GM12878 (cell line): Measurements from ENCODE around the gene PPP1R15A. TPM values are rescaled to one million over a fixed set of nuclear protein-coding genes. Genes with fewer than 3 reads are reported as not detected.

ENCODE experiments used
- CBX5 ChIP-seq: sonication (generic); IDR thresholded peaks from 2 replicates; pipeline ENCODE4 v1.6.1; 2016; ENCODE audit warnings: low read depth, moderate library complexity, mild to moderate bottlenecking, inconsistent platforms
- EP300 ChIP-seq, 2 experiments: fragments of 150-350 bp in 1 of 2; IDR thresholded peaks; 2 replicates each; pipeline ENCODE4 v1.6.1; 2011 to 2012; ENCODE audit warnings: low read depth in 2 of 2, low read length in 2 of 2, borderline replicate concordance in 1 of 2, improper control_type of control experiment in 1 of 2, inconsistent platforms in 1 of 2; ENCODE audit not compliant: control insufficient read depth in 1 of 2
- HDAC6 ChIP-seq: fragments of 200-600 bp; sonication (generic); IDR thresholded peaks from one replicate; pipeline ENCODE4 v1.8.0; 2017; ENCODE audit warnings: antibody characterized with exemption; ENCODE audit not compliant: unreplicated experiment
- HDGF ChIP-seq: fragments of 450-650 bp; IDR thresholded peaks from 2 replicates; pipeline ENCODE4 v1.6.1; 2016; ENCODE audit warnings: antibody characterized with exemption
- IRF4 ChIP-seq: IDR thresholded peaks from 2 replicates; pipeline ENCODE4 v1.6.1; 2011; ENCODE audit warnings: low read depth, low read length
- MTA3 ChIP-seq: IDR thresholded peaks from 2 replicates; pipeline ENCODE4 v1.6.1; 2012; ENCODE audit warnings: low read length, inconsistent platforms, borderline replicate concordance
- NFYA ChIP-seq: IDR thresholded peaks from 2 replicates; pipeline ENCODE4 v1.6.1; 2011; ENCODE audit warnings: low read depth, mild to moderate bottlenecking, low read length, improper control_type of control experiment, borderline replicate concordance
- NR2F1 ChIP-seq: fragments of 450-650 bp; conservative IDR thresholded peaks from 2 replicates; pipeline ENCODE4 v1.6.1; 2017; ENCODE audit warnings: mild to moderate bottlenecking
- PAX5 ChIP-seq: IDR thresholded peaks from 2 replicates; pipeline ENCODE4 v1.6.1; 2011; ENCODE audit warnings: low read depth, low read length, borderline replicate concordance
- POLR2AphosphoS2 ChIP-seq: IDR thresholded peaks from 2 replicates; pipeline ENCODE4 v1.6.1; 2011; ENCODE audit warnings: low read depth, mild to moderate bottlenecking, low read length, improper control_type of control experiment, moderate library complexity
- SIN3A ChIP-seq: IDR thresholded peaks from 2 replicates; pipeline ENCODE4 v1.6.1; 2012; ENCODE audit warnings: low read depth, low read length, improper control_type of control experiment
- SREBF1 ChIP-seq: IDR thresholded peaks from 2 replicates; pipeline ENCODE4 v1.6.1; 2012; ENCODE audit warnings: mild to moderate bottlenecking, low read length
- SUPT20H ChIP-seq: IDR thresholded peaks from 2 replicates; pipeline ENCODE4 v1.6.1; 2011; ENCODE audit warnings: low read depth, mild to moderate bottlenecking, low read length, moderate library complexity, borderline replicate concordance; ENCODE audit not compliant: control insufficient read depth
- SUZ12 ChIP-seq: fragments of 200-600 bp; sonication (generic); IDR thresholded peaks from one replicate; pipeline ENCODE4 v1.6.1; 2018; ENCODE audit warnings: antibody characterized with exemption, mild to moderate bottlenecking; ENCODE audit not compliant: unreplicated experiment
- ZSCAN29 ChIP-seq: fragments of 450-650 bp; IDR thresholded peaks from 2 replicates; pipeline ENCODE4 v1.6.1; 2017; ENCODE audit warnings: mild to moderate bottlenecking, moderate library complexity
- polyA plus RNA-seq, 11 experiments: library from polyadenylated mRNA; depleted of rRNA in 4 of 11; unstranded in 6 of 11; stranded (reverse) in 5 of 11; fragments of >200 nt; fragmentation: Nextera tagmentation in 4 of 11; fragmentation: Illumina TruSeq in 1 of 11; extraction: Ambion mirVana in 4 of 11; extraction: Trizol in 1 of 11; gene quantifications; 1 replicate in 1 of 11; 2 replicates in 10 of 11; pipeline versions ENCODE4 v1.2.1 to v1.2.3, GENCODE V29; 2011 to 2016; ENCODE audit warnings: inconsistent platforms in 2 of 11, missing spikeins in 2 of 11, low read depth in 1 of 11
- total RNA-seq, 4 experiments: library from RNA; depleted of rRNA in 3 of 4; stranded (reverse); fragments of >200 nt in 3 of 4; fragmentation: Illumina TruSeq in 1 of 4; extraction: Trizol in 1 of 4; gene quantifications; 2 replicates each; pipeline versions ENCODE4 v1.2.1 to v1.2.3, GENCODE V29; 2013 to 2021
- TF ChIP-seq, protein P1 (sequence below): IDR thresholded peaks from 2 replicates; pipeline ENCODE4 v1.6.1; 2012; ENCODE audit warnings: low read length, inconsistent platforms
- TF ChIP-seq, protein P2 (sequence below): IDR thresholded peaks from 2 replicates; pipeline ENCODE4 v1.6.1; 2011; ENCODE audit warnings: mild to moderate bottlenecking, low read depth, low read length, moderate library complexity; ENCODE audit not compliant: insufficient replicate concordance
- TF ChIP-seq, protein P3 (sequence below): fragments of 450-650 bp; IDR thresholded peaks from 2 replicates; pipeline ENCODE4 v1.6.1; 2018; ENCODE audit warnings: mild to moderate bottlenecking, low read depth, moderate library complexity; ENCODE audit not compliant: partially characterized antibody
- TF ChIP-seq, protein P4 (sequence below): fragments of 450-650 bp; formaldehyde crosslinking; IDR thresholded peaks from 2 replicates; pipeline ENCODE4 v1.4.0; 2020; ENCODE audit warnings: mild to moderate bottlenecking, moderate library complexity
- TF ChIP-seq, protein P5 (sequence below): fragments of 450-650 bp; IDR thresholded peaks from 2 replicates; pipeline ENCODE4 v1.6.1; 2017; ENCODE audit warnings: mild to moderate bottlenecking

PPP1R15A gene
- total and polyA plus RNA-seq, 10 of the 15 experiments (the other 5 are each of a cell fraction or from before 2014, with no cell fraction given): 0.68 to 50.8 (median 27.7) TPM

DNA sequence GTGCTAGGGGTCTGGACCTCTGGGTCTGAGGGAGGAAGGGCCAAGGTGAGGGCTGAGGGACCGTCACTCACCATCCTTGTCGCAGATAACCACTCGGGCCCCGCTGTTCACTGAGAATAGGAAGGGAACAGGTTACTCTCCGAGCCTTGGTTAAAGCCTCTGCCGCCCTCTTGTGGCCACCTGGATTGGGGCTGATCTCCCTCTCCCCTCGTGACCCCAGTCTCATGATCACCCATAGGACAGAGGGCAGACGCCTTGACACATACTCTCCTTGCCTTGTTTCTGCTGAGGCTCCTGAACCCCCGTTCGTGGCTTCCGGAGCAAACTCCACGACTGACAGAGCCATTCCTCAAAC lies 36.5 kb upstream of the PPP1R15A start (continued):
- TF ChIP-seq, protein P1, sequence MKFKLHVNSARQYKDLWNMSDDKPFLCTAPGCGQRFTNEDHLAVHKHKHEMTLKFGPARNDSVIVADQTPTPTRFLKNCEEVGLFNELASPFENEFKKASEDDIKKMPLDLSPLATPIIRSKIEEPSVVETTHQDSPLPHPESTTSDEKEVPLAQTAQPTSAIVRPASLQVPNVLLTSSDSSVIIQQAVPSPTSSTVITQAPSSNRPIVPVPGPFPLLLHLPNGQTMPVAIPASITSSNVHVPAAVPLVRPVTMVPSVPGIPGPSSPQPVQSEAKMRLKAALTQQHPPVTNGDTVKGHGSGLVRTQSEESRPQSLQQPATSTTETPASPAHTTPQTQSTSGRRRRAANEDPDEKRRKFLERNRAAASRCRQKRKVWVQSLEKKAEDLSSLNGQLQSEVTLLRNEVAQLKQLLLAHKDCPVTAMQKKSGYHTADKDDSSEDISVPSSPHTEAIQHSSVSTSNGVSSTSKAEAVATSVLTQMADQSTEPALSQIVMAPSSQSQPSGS: no peak
- no peak for TF ChIP-seq CBX5
- no peak for TF ChIP-seq HDAC6
- peak; percentile 92 for TF ChIP-seq NR2F1
- TF ChIP-seq, protein P2, sequence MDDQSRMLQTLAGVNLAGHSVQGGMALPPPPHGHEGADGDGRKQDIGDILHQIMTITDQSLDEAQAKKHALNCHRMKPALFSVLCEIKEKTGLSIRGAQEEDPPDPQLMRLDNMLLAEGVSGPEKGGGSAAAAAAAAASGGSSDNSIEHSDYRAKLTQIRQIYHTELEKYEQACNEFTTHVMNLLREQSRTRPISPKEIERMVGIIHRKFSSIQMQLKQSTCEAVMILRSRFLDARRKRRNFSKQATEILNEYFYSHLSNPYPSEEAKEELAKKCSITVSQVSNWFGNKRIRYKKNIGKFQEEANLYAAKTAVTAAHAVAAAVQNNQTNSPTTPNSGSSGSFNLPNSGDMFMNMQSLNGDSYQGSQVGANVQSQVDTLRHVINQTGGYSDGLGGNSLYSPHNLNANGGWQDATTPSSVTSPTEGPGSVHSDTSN: peak; percentile 9
- peak; percentile 71; the same call in 1 of the 2 replicates for TF ChIP-seq POLR2AphosphoS2
- TF ChIP-seq SUZ12: no peak
- no peak for TF ChIP-seq SUPT20H
- TF ChIP-seq, protein P3, sequence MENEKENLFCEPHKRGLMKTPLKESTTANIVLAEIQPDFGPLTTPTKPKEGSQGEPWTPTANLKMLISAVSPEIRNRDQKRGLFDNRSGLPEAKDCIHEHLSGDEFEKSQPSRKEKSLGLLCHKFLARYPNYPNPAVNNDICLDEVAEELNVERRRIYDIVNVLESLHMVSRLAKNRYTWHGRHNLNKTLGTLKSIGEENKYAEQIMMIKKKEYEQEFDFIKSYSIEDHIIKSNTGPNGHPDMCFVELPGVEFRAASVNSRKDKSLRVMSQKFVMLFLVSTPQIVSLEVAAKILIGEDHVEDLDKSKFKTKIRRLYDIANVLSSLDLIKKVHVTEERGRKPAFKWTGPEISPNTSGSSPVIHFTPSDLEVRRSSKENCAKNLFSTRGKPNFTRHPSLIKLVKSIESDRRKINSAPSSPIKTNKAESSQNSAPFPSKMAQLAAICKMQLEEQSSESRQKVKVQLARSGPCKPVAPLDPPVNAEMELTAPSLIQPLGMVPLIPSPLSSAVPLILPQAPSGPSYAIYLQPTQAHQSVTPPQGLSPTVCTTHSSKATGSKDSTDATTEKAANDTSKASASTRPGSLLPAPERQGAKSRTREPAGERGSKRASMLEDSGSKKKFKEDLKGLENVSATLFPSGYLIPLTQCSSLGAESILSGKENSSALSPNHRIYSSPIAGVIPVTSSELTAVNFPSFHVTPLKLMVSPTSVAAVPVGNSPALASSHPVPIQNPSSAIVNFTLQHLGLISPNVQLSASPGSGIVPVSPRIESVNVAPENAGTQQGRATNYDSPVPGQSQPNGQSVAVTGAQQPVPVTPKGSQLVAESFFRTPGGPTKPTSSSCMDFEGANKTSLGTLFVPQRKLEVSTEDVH: no peak
- TF ChIP-seq SREBF1: no peak
- TF ChIP-seq, protein P4, sequence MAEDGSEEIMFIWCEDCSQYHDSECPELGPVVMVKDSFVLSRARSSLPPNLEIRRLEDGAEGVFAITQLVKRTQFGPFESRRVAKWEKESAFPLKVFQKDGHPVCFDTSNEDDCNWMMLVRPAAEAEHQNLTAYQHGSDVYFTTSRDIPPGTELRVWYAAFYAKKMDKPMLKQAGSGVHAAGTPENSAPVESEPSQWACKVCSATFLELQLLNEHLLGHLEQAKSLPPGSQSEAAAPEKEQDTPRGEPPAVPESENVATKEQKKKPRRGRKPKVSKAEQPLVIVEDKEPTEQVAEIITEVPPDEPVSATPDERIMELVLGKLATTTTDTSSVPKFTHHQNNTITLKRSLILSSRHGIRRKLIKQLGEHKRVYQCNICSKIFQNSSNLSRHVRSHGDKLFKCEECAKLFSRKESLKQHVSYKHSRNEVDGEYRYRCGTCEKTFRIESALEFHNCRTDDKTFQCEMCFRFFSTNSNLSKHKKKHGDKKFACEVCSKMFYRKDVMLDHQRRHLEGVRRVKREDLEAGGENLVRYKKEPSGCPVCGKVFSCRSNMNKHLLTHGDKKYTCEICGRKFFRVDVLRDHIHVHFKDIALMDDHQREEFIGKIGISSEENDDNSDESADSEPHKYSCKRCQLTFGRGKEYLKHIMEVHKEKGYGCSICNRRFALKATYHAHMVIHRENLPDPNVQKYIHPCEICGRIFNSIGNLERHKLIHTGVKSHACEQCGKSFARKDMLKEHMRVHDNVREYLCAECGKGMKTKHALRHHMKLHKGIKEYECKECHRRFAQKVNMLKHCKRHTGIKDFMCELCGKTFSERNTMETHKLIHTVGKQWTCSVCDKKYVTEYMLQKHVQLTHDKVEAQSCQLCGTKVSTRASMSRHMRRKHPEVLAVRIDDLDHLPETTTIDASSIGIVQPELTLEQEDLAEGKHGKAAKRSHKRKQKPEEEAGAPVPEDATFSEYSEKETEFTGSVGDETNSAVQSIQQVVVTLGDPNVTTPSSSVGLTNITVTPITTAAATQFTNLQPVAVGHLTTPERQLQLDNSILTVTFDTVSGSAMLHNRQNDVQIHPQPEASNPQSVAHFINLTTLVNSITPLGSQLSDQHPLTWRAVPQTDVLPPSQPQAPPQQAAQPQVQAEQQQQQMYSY (CRISPR knock-in tag): no peak
- no peak for TF ChIP-seq PAX5
- TF ChIP-seq ZSCAN29: no peak
- no peak; the same call in 1 of the 2 replicates for TF ChIP-seq SIN3A
- TF ChIP-seq MTA3: no peak
- peak; percentile 60; the same call in 1 of the 2 replicates for TF ChIP-seq IRF4
- TF ChIP-seq, protein P5, sequence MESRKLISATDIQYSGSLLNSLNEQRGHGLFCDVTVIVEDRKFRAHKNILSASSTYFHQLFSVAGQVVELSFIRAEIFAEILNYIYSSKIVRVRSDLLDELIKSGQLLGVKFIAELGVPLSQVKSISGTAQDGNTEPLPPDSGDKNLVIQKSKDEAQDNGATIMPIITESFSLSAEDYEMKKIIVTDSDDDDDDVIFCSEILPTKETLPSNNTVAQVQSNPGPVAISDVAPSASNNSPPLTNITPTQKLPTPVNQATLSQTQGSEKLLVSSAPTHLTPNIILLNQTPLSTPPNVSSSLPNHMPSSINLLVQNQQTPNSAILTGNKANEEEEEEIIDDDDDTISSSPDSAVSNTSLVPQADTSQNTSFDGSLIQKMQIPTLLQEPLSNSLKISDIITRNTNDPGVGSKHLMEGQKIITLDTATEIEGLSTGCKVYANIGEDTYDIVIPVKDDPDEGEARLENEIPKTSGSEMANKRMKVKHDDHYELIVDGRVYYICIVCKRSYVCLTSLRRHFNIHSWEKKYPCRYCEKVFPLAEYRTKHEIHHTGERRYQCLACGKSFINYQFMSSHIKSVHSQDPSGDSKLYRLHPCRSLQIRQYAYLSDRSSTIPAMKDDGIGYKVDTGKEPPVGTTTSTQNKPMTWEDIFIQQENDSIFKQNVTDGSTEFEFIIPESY: no peak
- no peak for TF ChIP-seq EP300 (IDR thresholded peaks at IDR 0.05; ENCODE audit: borderline replicate concordance in 1 of 2, control insufficient read depth in 1 of 2, low read depth in 2 of 2, low read length in 2 of 2)
- no peak for TF ChIP-seq HDGF
- no peak for TF ChIP-seq NFYA
